ENCODE results near the gene EOLA2. TPM values are rescaled to one million over a fixed set of nuclear protein-coding genes. Genes with fewer than 3 reads are reported as not detected.

Gene EOLA2
- 53.2 to 62.2 TPM (median 58.4 TPM) in 5 replicates for total RNA-seq (2022; extraction: Qiagen RNA extraction; ENCODE audit: low read depth)

GRCh38 chrX:149938427-149938880 lies at the start of gene EOLA2:
TSS of gene EOLA2 (minus strand) at chrX:149938491. CDS start at chrX:149933874, 4,617 bp downstream.

GRCh38 chrX:149929400-149929799 lies 8.9 kb downstream of the EOLA2 start, which contains the start of gene HSFX4:
TSS of gene HSFX4 (plus strand) at chrX:149929573. CDS start at chrX:149929645, 72 bp downstream.

Other genes with a start within 250 kb of the EOLA2 start
- gene MAGEA11, start 226.4 kb downstream of the EOLA2 start, total RNA-seq (2022; extraction: Qiagen RNA extraction; ENCODE audit: low read depth), result 0.07 TPM in 1 of 5 replicates, not detected in the others
- 0.27 to 0.53 TPM (median 0.35 TPM) in 4 of 5 replicates, not detected in the other for gene HSFX1, start 164.4 kb downstream of the EOLA2 start, total RNA-seq (2022; extraction: Qiagen RNA extraction; ENCODE audit: low read depth)
- not detected in 5 replicates for gene MAGEA9, start 156.6 kb downstream of the EOLA2 start, total RNA-seq (2022; extraction: Qiagen RNA extraction; ENCODE audit: low read depth)
- gene MAGEA8, start 57.3 kb downstream of the EOLA2 start, total RNA-seq (2022; extraction: Qiagen RNA extraction; ENCODE audit: low read depth), result not detected in 5 replicates
- 0.10 TPM in 1 of 5 replicates, not detected in the others for gene HSFX4, start 8.9 kb downstream of the EOLA2 start, total RNA-seq (2022; extraction: Qiagen RNA extraction; ENCODE audit: low read depth)